HG02981 (cell line): ENCODE measurements around the gene GTF2I.
"Not testable (repeated sequence)": the region's sequence is repeated elsewhere in the genome, so short reads cannot be mapped to it uniquely, and the experiment has no call there.

Source experiments
- ATAC-seq: cut with Tn5 transposase; IDR thresholded peaks from one replicate; pipeline ENCODE4 v1.9.1; 2021; ENCODE audit warnings: mild to moderate bottlenecking, moderate library complexity; ENCODE audit not compliant: unreplicated experiment

Gene GTF2I

GRCh38 chr7:74709880-74710671 is 52.6 kb downstream of the GTF2I start:
- ATAC-seq, result no peak

- ATAC-seq, result no peak
These were observed 56.0 kb downstream of the GTF2I start for GRCh38 chr7:74713567-74713966.

GRCh38 chr7:74717889-74718288 is 60.4 kb downstream of the GTF2I start:
- ATAC-seq, result no peak

GRCh38 chr7:74718336-74718735 is 60.8 kb downstream of the GTF2I start:
- no peak for ATAC-seq

- no peak for ATAC-seq
These were observed 64.6 kb downstream of the GTF2I start for GRCh38 chr7:74722153-74722552.

- no peak for ATAC-seq
These were observed 68.3 kb downstream of the GTF2I start for GRCh38 chr7:74725840-74726239.

- no peak for ATAC-seq
These were observed 69.0 kb downstream of the GTF2I start for GRCh38 chr7:74726309-74727101.

- ATAC-seq, result not testable (repeated sequence)
These were observed 71.2 kb downstream of the GTF2I start for GRCh38 chr7:74728686-74729085.

GRCh38 chr7:74730186-74730585 is 72.7 kb downstream of the GTF2I start:
- not testable (repeated sequence) for ATAC-seq

GRCh38 chr7:74739974-74740703 is 82.6 kb downstream of the GTF2I start:
- ATAC-seq, result not testable (repeated sequence)

GRCh38 chr7:74743936-74744557 is 86.5 kb downstream of the GTF2I start:
- not testable (repeated sequence) for ATAC-seq

GRCh38 chr7:74753921-74754482 is 96.5 kb downstream of the GTF2I start:
- ATAC-seq, result not testable (repeated sequence)

- ATAC-seq, result not testable (repeated sequence)
These were observed 99.2 kb downstream of the GTF2I start for GRCh38 chr7:74756673-74757072.

- ATAC-seq, result not testable (repeated sequence)
These were observed 100.8 kb downstream of the GTF2I start for GRCh38 chr7:74758268-74758667.

GRCh38 chr7:74758982-74759381 is 101.5 kb downstream of the GTF2I start:
- ATAC-seq, result not testable (repeated sequence)

- ATAC-seq, result not testable (repeated sequence)
These were observed 107.8 kb downstream of the GTF2I start for GRCh38 chr7:74765205-74765918.

GRCh38 chr7:74766509-74766908 is 109.0 kb downstream of the GTF2I start:
- not testable (repeated sequence) for ATAC-seq

GRCh38 chr7:74766991-74767390 is 109.5 kb downstream of the GTF2I start:
- ATAC-seq, result not testable (repeated sequence)

GRCh38 chr7:74770062-74770461 is 112.5 kb downstream of the GTF2I start:
- ATAC-seq, result not testable (repeated sequence)

GRCh38 chr7:74772093-74772492 is 114.6 kb downstream of the GTF2I start:
- not testable (repeated sequence) for ATAC-seq
